GM20431 (cell line): ENCODE measurements around the gene CAV1.

Source experiments
- in situ Hi-C: fragments of 300-500 bp; cut with MseI, MboI; formaldehyde crosslinking; loops from one replicate; pipeline ENCODE4 v1.15.0; 2020; ENCODE audit warnings: low sequenced_read_pairs; ENCODE audit not compliant: unreplicated experiment

Gene CAV1

DNA sequence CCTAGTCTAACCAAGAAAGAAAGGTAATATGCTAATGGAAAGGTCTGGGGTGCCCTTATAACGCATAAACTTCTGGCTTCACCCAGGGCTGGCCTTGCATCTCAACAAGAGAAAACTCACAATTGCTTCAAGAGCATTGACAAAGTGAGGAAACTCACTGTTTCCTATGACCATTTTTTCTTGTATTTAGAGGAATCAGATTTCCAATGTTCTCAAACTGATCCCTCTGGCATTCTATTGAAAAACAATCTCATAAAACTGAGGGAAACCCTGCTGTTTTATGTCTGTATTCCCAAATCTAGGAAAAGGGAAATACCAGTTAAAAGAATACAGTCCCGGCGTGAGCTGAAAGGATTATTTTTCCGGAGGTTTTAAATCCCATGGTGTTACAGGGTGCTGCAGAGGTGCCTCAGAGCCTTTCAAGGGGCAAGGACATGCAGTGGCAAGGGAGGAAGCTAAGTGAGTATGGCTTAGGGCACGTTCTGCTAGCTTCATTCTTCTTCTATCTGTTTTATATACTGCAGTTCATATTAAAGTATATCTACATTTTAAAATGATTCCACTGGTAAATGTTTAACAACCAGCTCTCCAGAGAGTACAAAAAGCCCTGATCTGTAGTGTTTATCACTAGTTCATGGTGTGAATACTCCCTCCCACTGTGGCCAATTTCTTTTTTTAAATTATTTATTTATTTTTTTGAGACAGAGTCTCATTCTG lies 68.7 kb downstream of the CAV1 start:
- in situ Hi-C loops = loop anchor here (10.0 to 25.0 kb wide), 3 partner anchors 221 to 431 kb away; no protein-coding TSS in a partner anchor

DNA sequence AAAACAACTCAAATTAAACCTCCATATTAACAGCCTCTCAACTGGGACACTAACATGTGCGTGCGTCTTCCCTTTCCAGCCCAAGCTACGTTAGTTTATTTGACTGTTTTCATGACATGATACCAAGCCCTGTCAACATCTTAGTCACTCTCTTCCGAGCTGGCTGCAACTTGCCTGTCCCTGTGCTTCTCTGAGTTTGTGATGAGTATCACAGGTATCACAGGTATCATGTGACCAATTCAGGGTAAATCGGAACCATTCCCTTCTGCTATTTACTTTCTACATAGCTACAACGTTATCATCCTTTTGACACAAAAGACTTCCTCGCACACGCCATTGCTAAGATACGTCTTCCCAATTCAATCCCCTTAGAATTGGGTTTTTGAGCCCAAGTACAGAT lies 70.2 kb downstream of the CAV1 start:
- in situ Hi-C loops = loop anchor here (10.0 to 25.0 kb wide), 3 partner anchors 220 to 433 kb away; no protein-coding TSS in a partner anchor

DNA sequence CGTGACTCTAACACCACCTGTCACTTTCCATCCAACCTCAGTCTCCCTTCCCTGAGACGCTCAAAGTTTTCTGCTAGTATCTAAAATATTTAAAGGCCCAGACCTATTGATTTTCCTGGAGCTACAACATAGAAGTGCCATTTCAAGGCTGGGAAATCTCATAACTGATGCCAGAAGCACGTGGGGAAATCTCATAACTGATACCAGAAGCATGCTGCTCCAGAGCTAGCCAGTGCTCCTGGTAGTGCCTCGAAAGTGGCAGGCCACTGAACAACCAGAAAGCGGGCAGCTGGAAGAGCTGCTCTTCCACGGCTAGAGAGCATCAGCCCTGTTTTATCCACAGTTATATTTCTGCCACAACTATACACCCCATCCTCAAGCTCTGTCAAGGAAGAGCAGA lies 72.5 kb downstream of the CAV1 start:
- in situ Hi-C loops = loop anchor here (10.0 to 25.0 kb wide), 3 partner anchors 217 to 435 kb away; no protein-coding TSS in a partner anchor

DNA sequence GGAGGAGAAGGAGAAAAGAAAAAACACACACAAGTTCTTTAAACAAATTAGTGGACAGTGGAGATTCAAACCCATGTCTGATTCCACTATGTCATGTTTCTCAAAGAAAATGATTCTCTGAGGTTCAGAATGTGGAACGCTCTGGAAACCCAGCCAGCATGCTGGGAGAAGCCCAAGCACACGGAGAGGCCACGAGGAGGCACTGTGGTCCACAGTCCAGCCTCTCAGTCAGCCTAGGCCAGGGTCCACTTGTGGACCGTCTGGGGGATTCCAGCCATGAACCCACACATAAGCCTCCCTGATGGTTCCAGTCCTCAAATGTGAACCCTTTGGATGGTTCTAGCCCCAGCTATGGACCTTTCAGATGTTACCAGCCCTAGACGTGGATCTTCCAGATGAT lies 73.4 kb downstream of the CAV1 start:
- in situ Hi-C loops = loop anchor here (10.0 to 25.0 kb wide), 3 partner anchors 217 to 436 kb away; no protein-coding TSS in a partner anchor

DNA sequence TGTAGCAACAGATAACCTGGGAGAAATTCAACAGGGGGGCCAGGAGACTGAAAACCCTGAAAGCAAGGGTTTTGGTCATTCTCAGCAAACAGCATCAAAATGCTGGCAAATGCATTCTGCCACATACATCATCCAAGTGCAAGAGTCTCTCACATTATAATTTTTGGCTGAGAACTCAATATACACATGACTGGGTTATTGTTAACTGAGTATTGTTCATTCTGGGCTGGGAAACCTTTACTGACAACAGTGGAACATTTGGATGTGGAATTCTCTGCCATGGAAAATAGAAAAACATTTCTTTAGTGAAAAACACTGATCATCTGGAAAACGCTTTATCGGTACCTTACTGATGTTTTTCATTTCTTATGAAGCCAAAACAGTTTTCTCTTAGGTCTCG lies 74.0 kb downstream of the CAV1 start:
- in situ Hi-C loops = loop anchor here (10.0 to 25.0 kb wide), 3 partner anchors 216 to 437 kb away; no protein-coding TSS in a partner anchor

DNA sequence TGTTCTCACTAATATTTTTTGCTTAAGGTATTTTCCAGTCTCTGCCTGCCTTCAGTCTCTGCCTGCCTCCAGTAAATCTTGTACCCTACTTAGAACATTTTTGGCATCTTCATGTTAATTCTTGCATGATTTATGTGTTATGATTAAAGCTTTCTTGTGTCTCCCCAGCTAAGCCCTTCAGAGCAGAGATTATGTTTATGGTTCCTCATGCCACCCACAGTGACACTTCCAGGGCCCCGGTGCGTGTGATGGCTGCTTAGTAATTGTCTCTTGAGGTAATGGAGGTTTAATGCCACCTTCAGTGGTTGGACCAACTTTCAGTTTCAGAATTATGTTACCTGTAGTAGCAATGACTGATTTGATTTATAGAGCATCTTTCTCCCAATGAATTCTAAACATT lies 76.6 kb downstream of the CAV1 start:
- in situ Hi-C loops = no loop called here

DNA sequence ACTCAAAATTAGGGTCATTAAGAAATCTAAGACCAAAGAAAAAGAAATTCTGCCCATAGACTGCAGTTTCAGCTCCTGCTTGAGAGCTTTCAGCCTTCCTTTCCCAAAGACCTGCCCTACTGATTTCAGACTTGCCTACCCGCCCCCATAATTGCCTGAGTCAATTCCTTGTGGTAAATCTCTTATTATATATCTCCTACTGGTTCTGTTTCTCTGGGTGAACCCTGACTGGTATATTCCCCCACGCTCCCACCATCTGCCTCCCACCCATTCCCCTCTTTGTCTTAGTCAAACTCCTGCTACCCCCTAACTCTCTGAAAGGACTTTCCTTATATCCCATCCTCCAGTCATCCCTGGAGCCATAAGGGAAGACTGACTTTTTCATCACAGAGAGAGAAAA lies 82.5 kb downstream of the CAV1 start:
- in situ Hi-C loops = no loop called here

DNA sequence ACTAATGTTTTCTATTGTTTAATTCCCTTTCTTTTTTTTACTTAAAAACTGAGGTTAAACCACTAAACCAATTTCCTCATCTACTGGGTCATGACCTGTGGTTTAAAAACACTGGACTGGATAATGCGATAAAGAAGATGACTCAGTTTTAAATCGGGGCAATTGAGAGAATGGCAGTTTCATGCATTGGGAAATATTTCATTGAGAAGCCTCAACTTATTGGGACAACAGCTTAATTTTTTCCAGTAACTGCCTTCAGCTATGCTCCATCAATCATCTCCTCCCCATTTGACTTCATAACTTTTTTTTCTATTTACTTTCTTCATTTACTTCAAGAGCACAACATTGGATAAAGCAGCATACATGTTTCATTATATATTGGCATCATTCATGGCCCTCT lies 85.4 kb downstream of the CAV1 start:
- in situ Hi-C loops = no loop called here

DNA sequence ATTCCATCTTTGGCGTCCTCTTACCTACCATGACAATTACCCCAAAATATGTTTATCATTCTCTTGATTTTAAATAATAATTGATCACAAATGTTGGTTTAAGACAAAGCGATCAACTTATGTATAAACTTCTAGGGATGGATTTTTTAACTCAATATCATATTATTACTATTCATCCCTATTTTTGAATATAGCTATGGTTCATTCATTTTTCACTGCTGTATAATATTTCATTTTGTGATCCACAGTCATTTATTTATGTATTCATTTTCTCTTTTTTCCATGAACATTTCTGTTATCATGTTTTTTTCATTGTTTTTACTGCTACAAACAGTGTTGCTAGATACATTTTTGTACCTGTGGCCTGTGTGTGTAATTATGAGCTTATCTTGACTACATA lies 85.9 kb downstream of the CAV1 start:
- in situ Hi-C loops = no loop called here
